A673 (cell line): Measurements from ENCODE around the gene HIPK3.

Source experiments
- EZH2 ChIP-seq: fragments of 200-600 bp; sonication (generic); IDR thresholded peaks from 2 replicates; pipeline ENCODE4 v1.6.1; 2017; ENCODE audit warnings: borderline replicate concordance, low read depth, mild to moderate bottlenecking, mixed read lengths, antibody characterized with exemption, low read length; ENCODE audit not compliant: poor library complexity, severe bottlenecking
- TF ChIP-seq, protein P1 (sequence below): fragments of 300-800, 200-600 bp; sonication (generic); conservative IDR thresholded peaks from 2 replicates; pipeline ENCODE4 v1.5.1; 2017; ENCODE audit warnings: low read depth, mild to moderate bottlenecking, antibody characterized with exemption, low read length, moderate library complexity, mixed read lengths

DNA sequence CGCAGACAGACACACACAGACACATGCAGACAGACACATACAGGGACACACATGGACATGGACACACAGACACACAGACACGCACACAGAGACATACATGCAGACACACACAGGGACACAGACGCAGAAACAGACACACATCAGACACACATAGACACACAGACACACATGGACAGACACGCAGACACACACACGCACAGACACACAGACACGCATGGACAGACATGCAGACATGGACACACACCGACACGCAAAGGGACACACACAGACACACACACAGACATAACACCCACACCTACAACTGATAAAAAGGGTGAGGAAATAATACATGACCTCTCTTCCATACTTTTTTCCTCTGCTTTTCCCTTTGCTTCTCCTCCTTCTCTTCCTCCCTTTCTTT is 146.2 kb downstream of the HIPK3 start:
- TF ChIP-seq, protein P1, sequence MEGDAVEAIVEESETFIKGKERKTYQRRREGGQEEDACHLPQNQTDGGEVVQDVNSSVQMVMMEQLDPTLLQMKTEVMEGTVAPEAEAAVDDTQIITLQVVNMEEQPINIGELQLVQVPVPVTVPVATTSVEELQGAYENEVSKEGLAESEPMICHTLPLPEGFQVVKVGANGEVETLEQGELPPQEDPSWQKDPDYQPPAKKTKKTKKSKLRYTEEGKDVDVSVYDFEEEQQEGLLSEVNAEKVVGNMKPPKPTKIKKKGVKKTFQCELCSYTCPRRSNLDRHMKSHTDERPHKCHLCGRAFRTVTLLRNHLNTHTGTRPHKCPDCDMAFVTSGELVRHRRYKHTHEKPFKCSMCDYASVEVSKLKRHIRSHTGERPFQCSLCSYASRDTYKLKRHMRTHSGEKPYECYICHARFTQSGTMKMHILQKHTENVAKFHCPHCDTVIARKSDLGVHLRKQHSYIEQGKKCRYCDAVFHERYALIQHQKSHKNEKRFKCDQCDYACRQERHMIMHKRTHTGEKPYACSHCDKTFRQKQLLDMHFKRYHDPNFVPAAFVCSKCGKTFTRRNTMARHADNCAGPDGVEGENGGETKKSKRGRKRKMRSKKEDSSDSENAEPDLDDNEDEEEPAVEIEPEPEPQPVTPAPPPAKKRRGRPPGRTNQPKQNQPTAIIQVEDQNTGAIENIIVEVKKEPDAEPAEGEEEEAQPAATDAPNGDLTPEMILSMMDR, result no peak
- TF ChIP-seq EZH2, result no peak
